Activated CD4-positive, alpha-beta T cell treated with anti-CD3 and anti-CD28 coated beads for 36 hours (primary cell): ENCODE measurements around the gene PTCHD4. TPM values are rescaled to one million over a fixed set of nuclear protein-coding genes. Genes with fewer than 3 reads are reported as not detected.

Experiments used
- ATAC-seq: fragments of 200-7000 bp; cut with Tn5 transposase; one replicate; pipeline ENCODE4 v1.10.0; 2021; ENCODE audit warnings: mild to moderate bottlenecking, moderate library complexity
- CTCF ChIA-PET: fragments of 350-600 bp; sonication (Branson Sonifier 250); formaldehyde crosslinking; loops from one replicate; lab custom pipeline; 2021; ENCODE audit warnings: antibody characterized with exemption; lab: Charles Lee
- POLR2A ChIA-PET: fragments of 350-600 bp; sonication (Branson Sonifier 250); formaldehyde crosslinking; loops from one replicate; lab custom pipeline; 2021; ENCODE audit warnings: antibody characterized with exemption, inconsistent platforms; lab: Charles Lee
- DNase-seq: peaks from one replicate; pipeline ENCODE4 v3.0.0-alpha.2; 2020
- H3K27ac Mint-ChIP-seq: one replicate; pipeline ENCODE4 v1.8.0; 2021; ENCODE audit warnings: mixed read lengths
- H3K27me3 Mint-ChIP-seq: one replicate; pipeline ENCODE4 v1.8.0; 2021; ENCODE audit warnings: mixed read lengths
- H3K36me3 Mint-ChIP-seq: one replicate; pipeline ENCODE4 v1.8.0; 2021; ENCODE audit warnings: low read depth, mixed read lengths
- H3K4me1 Mint-ChIP-seq: one replicate; pipeline ENCODE4 v1.8.0; 2021; ENCODE audit warnings: mixed read lengths
- H3K4me3 Mint-ChIP-seq: one replicate; pipeline ENCODE4 v1.8.0; 2021; ENCODE audit warnings: mild to moderate bottlenecking, moderate library complexity, mixed read lengths
- H3K9me3 Mint-ChIP-seq: one replicate; pipeline ENCODE4 v1.8.0; 2021; ENCODE audit warnings: low read depth, mixed read lengths
- intact Hi-C, 2 experiments: fragments of 100-400 bp; cut with DNase I in 1 of 2; cut with micrococcal nuclease in 1 of 2; formaldehyde crosslinking; loops; one replicate each; pipeline versions ENCODE4 v1.14.2 to v1.15.1; 2022 to 2024; cut with DNase I, micrococcal nuclease
- total RNA-seq, 2 experiments: library from RNA; stranded (reverse); gene quantifications; one replicate each; pipeline ENCODE4 v1.2.3, GENCODE V29; 2021

PTCHD4 gene
- total RNA-seq, 2 experiments from 2014 or later, result not detected

GRCh38 chr6:48071833-48072232, 39.2 kb downstream of the PTCHD4 start:
- ATAC-seq (no peak), DNase-seq (no peak)
- Mint-ChIP-seq H3K36me3 (no peaks in the 10 kb centered on the region), H3K4me3 (no peak overlapping the region), H3K9me3 (no peaks in the 10 kb centered on the region), H3K27ac (no peak overlapping the region), H3K4me1 (no peaks in the 10 kb centered on the region), H3K27me3 (peaks cover 29% of the 10 kb centered on the region)
- POLR2A ChIA-PET, result no interaction called here
- CTCF ChIA-PET, result no interaction called here
- intact Hi-C loops, result no loop called here

DNA sequence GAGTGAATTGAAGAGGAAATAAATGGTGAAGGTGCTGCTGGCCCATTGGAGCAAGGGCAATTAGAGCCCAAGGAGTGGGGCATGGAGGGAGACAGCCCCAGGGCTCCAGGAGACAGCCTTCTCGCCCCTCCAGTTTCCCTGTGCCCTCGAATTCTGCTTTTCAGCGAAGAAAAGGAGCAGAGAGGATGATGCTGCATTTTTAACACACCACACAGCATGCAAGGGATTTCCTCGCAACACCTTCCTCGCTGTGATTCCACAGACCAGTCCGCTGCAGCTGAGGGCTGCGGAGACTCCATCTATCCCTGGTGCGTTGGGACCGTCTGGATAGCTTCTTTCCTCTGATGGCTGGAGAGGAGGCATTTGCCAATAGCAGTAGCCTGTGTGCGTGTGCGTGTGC, 41.7 kb downstream of the PTCHD4 start:
- DNase-seq (no peak), ATAC-seq (no peak)
- CTCF ChIA-PET, result no interaction called here
- no peaks in the 10 kb centered on the region for H3K9me3 Mint-ChIP-seq
- intact Hi-C loops, result no loop called here
- peaks cover 31% of the 10 kb centered on the region for H3K27me3 Mint-ChIP-seq
- no peak overlapping the region for H3K4me3 Mint-ChIP-seq
- POLR2A ChIA-PET, result no interaction called here
- H3K27ac Mint-ChIP-seq, result no peak overlapping the region
- H3K36me3 Mint-ChIP-seq, result no peaks in the 10 kb centered on the region
- H3K4me1 Mint-ChIP-seq, result no peaks in the 10 kb centered on the region

DNA sequence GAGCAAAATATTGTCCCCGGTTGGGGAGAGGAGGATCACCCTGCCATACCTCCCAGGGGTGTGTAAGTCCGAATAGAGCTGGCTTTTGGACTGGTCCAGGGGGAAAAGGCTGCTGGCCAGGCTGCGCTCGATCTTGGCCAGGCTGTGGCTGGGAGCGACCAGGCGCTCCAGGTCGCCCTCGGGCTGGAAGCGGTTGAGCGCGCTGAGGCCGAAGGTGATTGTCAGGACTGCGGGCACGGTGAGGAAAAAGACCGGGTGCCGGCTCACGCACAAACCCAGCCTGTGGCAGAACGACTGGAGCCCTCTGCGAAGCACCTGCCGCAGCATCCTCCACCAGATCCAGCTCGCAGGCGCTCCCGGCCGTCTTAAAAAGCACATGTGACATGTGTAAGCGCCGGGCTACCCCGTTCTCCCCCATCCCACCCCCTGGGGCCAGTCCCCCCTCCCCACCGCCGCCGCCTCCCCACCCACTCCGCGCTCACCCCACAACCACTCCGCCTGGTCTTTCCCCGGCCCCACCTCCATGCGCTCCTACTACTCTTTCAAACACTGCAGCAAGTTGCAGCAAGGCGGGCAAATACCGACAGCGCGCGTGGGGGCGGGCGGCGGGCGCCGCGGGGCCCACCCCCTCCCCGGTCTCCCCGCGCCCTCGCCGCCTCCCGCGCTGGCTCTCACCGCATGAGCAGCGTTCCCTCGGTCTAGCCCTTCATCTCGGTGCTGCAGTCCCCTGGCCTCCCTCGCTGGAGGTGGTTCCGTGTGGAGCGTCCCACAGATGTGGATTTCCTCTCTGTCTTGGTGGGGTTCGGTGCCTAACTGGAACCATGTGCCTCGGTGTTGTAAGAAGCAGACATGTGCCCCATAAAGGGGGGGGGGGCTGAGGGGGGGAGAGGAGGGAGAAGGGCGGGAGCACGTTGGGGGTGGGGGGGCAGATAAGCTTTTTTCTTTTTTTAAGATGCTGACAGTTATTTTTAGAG, 42.4 kb downstream of the PTCHD4 start:
- ChIA-PET CTCF (no interaction called here), POLR2A (no interaction called here)
- Mint-ChIP-seq H3K27me3 (peaks cover 30% of the 10 kb centered on the region), H3K27ac (no peak overlapping the region), H3K9me3 (no peaks in the 10 kb centered on the region), H3K4me3 (no peak overlapping the region), H3K36me3 (no peaks in the 10 kb centered on the region), H3K4me1 (no peaks in the 10 kb centered on the region)
- no peak for ATAC-seq
- intact Hi-C loops, result no loop called here
- DNase-seq, result peak; percentile 5

GRCh38 chr6:48067886-48068277, 43.1 kb downstream of the PTCHD4 start:
- Mint-ChIP-seq H3K9me3 (no peaks in the 10 kb centered on the region), H3K27ac (no peak overlapping the region), H3K4me3 (no peak overlapping the region), H3K36me3 (no peaks in the 10 kb centered on the region), H3K4me1 (no peaks in the 10 kb centered on the region), H3K27me3 (peaks cover 30% of the 10 kb centered on the region)
- no peak for ATAC-seq
- ChIA-PET CTCF (no interaction called here), POLR2A (no interaction called here)
- DNase-seq, result no peak
- intact Hi-C loops, result no loop called here

DNA sequence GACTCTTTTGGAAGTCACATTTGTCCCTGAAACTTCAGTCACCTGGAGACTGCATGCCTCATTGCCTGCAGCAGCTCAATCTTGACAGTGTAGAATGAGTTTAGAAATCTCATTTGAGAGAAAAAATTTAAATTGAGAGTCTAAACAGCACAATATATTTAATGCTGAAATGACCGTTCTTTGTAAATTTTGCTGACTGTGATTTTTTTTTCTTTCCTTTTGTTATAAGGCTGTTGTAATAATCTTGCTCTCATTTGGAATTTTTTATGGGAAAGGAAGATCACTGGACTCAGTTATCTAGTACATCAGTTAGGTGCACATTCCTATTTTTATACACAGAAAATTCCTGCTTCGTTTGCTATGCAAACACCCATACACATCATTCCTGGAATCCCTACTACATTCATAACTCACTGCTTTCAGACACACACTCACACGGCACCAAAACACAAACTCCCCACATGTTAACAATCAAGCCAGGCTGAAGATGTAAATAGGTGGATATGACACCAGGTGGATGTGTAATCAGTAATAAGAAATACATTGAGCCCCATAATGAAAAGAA, 43.8 kb downstream of the PTCHD4 start:
- POLR2A ChIA-PET, result no interaction called here
- DNase-seq (no peak), ATAC-seq (no peak)
- Mint-ChIP-seq H3K4me3 (no peak overlapping the region), H3K27me3 (peaks cover 30% of the 10 kb centered on the region), H3K4me1 (no peaks in the 10 kb centered on the region), H3K36me3 (no peaks in the 10 kb centered on the region), H3K27ac (no peak overlapping the region), H3K9me3 (no peaks in the 10 kb centered on the region)
- intact Hi-C loops, result no loop called here
- CTCF ChIA-PET, result no interaction called here

DNA sequence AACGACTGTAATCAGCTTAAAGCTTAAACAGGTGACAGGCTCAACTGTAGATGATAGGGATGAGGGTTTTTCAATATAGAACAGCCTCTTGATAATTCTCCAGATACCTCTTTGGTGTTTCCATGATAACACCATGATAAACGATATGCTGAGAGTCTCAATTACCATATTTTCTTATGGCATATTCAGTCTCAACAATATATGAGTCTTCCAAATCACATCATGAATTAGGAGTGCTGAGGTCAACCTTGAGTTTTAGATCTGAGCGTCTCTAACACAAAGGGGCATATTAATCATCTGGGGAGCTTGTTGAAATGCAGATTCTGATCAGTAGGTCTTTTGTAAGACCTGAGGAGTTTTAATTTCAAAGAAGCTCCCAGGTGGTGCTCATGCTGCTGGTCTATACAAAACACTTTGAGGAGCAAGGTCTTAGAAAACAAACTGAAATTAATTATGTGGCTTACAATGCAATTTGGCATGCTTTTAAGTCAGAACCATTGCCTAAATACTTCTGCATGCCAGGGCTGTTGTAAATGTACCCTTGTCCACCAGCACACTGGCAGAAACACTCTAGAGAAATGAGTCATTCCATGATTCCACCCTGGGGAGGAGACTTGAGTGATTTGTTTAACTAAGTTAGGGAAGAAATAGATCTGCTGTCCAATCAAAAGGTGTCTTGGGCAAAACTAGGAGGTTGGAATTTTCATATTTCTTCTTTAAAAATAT, 49.6 kb downstream of the PTCHD4 start:
- H3K27ac Mint-ChIP-seq, result no peak overlapping the region
- CTCF ChIA-PET, result no interaction called here
- intact Hi-C loops, result no loop called here
- peaks cover 6% of the 10 kb centered on the region for H3K27me3 Mint-ChIP-seq
- DNase-seq, result no peak
- H3K36me3 Mint-ChIP-seq, result no peaks in the 10 kb centered on the region
- no peak for ATAC-seq
- POLR2A ChIA-PET, result no interaction called here
- no peaks in the 10 kb centered on the region for H3K9me3 Mint-ChIP-seq
- no peaks in the 10 kb centered on the region for H3K4me1 Mint-ChIP-seq
- no peak overlapping the region for H3K4me3 Mint-ChIP-seq
